8988T (cell line): Measurements from ENCODE around the gene KPNA1.

Source experiments
- DNase-seq: peaks from one replicate; pipeline ENCODE4 v3.0.0; 2011

The KPNA1 gene

DNA sequence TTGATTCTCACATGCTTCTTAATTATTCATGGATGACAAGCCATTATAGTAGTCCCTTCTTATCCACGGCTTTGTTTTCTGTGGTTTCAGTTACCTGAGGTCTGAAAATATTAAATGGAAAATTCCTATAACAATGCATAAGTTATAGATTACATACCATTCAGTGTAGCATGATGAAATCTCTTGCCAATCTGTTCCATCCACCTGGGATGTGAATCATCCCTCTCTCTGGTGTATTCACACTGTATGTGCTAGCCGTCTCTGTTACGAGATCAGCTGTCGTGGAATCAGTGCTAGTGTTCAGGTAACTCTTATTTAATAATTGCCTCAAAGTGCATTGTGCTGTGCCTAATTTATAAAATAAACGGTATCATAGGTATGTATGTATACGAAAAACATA lies 104.1 kb downstream of the KPNA1 start:
- DNase-seq: no peak

GRCh38 chr3:122410111-122410510 lies 104.6 kb downstream of the KPNA1 start:
- no peak for DNase-seq

GRCh38 chr3:122409446-122409845 lies 105.3 kb downstream of the KPNA1 start:
- DNase-seq: no peak

- no peak for DNase-seq
Measured at GRCh38 chr3:122407946-122408345, 106.8 kb downstream of the KPNA1 start.

GRCh38 chr3:122406198-122406597 lies 108.5 kb downstream of the KPNA1 start:
- no peak for DNase-seq

GRCh38 chr3:122405015-122405414 lies 109.7 kb downstream of the KPNA1 start:
- DNase-seq: no peak

DNA sequence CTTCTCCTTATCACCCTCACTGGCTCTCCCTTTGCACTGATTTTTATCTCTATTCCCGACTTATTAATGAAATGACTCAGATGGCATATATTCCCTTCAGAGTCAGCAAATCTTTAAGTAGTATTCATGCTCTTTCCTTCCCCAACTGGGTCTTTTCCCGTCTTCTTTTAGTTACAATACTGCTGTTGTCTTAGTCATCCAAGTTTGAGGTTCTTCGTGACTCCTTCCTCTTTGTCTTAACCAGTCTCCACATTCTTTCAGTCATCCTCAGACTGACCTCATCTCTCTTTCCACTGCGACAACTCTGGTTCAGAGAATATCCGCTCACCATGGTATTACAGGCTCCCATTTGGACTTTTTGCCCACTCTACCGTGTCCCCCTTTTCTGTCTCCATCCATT lies 111.2 kb downstream of the KPNA1 start:
- DNase-seq: no peak

DNA sequence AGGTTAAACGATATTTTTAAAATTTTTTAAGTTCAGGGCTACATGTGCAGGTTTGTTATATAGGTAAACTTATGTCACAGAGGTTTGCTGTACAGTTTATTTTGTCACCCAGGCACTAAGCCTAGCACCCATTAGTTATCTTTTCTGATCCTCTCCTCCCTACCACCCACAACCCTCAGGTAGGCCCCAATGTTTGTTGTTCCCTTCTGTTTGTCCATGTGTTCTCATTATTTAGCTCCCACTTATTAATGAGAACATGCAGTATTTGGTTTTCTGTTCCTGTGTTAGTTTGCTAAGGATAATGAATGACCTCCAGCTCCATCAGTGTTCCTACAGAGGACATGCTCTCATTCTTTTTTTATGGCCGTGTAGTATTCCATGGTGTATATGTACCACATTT lies 115.8 kb downstream of the KPNA1 start:
- no peak for DNase-seq

- DNase-seq: no peak
Measured at GRCh38 chr3:122397201-122397600, 117.5 kb downstream of the KPNA1 start.

DNA sequence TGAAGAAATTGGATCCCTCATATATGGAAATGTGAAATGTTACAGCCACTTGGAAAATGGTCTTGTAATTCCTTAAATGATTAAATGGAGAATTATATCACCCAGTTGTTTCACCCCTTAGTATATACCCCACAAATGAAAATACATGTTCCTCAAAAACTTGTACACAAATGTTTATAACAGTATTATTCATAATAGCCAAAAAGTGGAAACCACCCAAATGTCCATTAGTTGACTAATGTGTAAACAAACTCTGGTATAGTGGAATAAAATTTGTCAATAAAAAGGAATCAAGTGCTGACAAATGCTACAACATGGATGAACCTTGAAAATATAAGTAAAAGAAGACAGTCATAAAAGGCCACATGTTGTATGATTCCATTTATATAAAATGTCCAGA lies 118.2 kb downstream of the KPNA1 start:
- DNase-seq: no peak

- DNase-seq: no peak
Measured at GRCh38 chr3:122395582-122395981, 119.2 kb downstream of the KPNA1 start.

DNA sequence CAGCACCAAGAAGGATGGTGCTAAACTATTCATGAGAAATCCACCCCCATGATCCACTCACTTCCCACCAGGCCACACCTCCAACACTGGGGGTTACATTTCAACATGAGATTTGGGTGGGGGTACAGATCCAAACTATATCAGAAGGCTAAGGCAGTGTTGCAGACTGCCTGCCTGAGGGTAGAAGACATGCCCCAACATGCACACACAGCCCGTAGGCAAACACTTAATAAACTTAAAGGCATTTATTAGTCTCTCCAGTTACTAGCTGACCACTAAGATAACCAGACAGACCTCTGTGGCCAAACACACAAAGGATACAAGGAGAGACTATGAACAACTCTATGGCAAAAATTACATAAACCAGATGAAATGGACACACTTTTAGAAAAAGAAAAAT lies 120.6 kb downstream of the KPNA1 start:
- DNase-seq: no peak

DNA sequence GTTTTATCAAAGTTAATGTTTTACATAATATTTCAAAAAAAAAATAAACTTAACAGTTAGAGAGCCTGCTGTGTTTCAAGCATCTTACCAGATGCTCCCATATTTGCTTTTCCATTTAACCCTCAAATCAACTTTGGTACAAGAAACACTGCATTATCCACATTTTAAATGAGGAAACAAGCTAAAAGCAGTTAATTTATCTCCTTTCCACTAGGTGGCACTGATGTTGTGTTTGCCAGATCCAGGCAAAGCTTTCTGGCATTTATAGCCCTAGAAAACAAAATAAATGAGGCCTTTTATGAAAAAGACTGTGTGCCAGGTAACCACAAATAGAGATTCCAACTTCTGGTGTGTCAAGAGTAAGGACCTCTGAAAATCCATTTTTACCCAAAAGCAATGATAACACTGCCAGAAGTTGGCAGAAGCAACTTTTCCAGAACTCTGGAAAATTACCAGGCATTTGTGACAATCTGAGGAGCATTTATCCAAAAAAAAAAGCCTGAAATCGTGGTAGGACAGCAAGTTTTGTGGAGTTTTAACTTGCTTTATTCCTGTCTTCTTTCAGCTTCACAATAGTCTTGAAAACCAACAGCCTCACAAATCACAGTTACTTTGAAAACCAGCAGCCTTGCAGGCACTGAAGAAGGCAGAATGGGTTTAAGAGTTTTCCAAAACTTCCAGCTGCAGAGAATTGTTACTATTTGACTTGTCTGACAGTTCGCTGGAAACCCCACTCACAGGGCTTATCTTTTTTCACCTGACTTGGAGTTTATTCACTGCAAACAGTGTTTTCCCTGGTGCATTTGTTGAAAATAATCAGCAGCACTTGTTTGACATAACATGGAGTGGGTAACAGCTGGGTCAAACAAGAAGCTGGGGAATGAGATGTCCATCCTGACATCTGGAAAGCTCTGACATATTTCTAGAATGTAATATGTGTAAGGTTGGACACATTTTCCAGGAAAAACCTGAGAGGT lies 121.6 kb downstream of the KPNA1 start:
- DNase-seq: no peak

DNA sequence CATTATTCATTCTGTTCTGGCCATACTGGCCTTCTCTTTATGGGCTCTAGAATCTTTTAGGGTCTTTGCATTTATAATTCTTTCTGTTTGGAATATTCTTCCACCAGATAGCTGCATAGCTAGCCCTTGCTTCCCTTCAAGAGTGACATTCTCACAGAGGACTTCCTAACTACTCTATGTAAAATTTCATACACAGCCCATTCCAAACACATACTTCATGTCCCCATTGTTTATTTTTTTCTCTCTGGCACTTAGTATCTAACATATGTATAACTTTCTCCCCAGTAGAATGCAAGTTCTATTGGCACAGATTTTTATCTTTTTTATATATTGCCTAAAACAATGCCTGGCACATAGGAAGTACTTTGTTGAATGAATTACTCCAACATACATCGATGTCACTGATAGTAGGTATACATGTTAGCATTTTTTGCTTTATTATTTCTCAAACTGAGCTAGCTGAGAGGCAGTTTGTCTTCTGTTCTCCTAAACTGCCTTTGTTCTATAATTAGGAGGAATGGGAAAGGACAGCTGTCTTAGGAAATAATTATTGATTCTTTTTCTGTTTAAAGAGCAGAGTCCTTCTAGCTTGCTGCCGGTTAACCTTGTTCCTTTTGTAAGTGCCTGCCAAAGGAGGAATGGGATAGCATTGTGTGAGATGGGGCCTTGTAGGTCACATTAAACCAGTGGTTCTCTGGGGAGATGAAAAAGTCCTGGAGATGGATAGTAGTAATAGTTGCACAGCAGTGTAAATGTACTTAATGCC lies 122.9 kb downstream of the KPNA1 start:
- DNase-seq: no peak

- no peak for DNase-seq
Measured at GRCh38 chr3:122390665-122391064, 124.1 kb downstream of the KPNA1 start.

GRCh38 chr3:122389892-122390291 lies 124.8 kb downstream of the KPNA1 start:
- DNase-seq: no peak

DNA sequence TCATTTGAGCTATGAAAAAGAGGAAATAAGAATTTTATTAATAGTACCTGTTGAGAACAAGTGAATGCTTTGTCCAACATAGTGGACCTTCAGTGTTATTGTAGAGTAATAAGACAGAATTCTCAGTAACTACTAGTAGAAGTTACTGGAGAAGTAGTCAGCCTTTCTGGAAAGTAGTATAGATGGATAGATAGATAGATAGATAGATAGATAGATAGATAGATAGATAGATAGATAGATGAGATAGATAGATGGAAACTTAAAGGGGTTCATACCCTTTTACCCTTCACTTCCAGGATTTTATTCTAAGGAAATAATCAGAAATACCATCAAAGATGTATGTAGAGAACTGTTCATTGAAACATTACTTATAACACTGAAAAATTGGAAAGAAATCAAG lies 125.5 kb downstream of the KPNA1 start:
- no peak for DNase-seq

DNA sequence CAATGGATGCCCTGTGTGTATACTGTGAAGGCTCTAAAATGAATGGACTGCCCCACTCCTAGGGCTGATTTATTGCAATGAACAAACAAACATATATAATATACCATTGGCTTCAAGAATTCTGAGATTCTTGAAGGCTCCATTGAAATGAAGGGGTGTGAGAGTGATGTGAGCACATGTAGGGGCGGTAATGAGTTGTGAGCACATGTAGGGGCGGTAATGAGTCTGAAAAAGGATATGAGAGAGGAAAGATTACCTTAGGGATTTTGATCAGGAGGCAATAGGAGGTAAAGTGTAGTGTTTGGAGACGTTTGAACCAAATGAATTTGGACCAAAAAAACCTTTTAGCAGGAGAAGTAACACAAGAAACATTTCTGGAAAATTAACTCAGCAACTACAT lies 127.0 kb downstream of the KPNA1 start:
- no peak for DNase-seq

DNA sequence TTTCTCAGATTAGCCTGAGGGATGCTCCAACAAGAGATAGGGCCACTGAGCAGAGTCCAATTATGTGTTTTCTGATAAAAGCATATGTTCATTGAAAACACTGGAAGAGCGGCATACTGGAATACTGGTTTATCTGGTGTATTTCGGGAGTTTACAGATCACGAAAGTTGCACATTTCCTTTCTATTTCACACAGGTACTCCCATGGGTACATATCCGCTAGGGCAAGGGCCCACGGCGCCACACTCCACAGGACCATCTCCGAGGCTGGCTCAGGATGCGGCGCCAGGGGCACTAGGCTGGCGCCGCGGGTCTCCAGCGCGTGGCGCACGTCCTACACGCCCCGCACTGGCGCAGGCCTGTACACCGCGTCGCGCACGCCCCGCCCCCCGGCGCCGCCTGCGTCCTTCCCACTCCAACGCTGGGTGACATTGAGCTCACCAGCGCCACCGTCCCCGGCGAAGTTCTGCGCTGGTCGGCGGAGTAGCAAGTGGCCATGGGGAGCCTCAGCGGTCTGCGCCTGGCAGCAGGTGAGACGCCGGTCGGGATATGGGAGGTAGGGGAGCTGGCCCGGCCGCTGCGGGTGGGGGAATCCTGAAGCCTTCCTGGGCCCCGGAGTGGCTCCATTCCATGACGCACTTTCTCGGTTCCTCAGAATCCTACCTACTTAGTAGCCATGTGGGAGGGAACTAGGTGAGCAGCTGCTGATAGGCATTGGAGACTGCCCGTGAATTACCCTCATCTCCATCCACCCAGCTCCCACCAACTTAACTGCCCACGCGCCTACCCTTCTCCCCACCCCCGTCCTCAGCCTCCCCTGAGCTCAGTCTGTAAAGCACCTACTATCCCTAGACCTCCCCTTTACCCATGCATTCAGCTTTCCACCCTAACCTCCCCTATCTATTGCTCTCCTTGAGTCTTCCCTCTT lies 130.7 kb downstream of the KPNA1 start, which contains the start of gene FAM162A:
FAM162A (plus strand) TSS at position 412 of the 927 bp plus-strand sequence; CDS start at position 496, 84 bp downstream.
- peak; percentile 74 for DNase-seq

- DNase-seq: peak; percentile 35
Measured at GRCh38 chr3:122382888-122383666, 131.7 kb downstream of the KPNA1 start, which contains the start of gene MIX23. TSS of gene MIX23 (minus strand) at chr3:122383231. CDS start at chr3:122383224, 7 bp downstream.

DNA sequence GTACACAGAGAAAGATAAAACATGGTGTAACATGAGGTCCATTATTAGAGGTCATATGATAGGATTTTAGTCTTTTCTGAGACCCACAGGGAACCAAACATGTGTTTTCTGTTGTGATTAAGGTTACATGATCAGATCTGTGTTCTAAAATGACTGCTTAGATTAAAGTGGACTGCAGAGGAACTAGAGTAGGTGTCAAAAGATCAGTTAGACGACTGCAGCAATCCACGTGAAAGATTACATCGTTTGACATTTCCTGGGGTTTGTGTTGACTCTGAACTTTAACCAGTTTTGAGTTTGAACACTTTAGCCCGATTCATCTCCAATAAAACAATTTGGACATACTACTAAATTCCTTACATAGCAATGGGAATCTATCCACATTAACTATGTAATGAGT lies 136.8 kb downstream of the KPNA1 start:
- DNase-seq: no peak

DNA sequence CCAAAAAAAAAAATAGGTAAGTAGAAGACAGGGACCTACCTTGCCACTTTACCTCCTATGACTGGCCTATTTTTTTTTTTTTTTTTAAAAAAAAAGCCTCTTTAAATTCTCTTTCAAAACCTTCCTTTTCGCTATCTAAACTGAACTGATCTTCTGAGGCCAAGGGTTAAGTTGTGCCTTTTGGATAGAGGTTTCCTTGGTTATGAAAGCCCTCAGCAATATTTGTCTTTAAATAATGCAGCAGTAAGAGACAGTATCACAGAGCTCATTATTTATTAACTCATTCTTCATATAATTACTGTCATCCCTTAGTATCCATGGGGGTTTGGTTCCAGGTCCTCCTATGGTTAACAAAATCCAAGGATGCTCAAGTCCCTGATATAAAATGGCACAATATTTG lies 140.7 kb downstream of the KPNA1 start:
- no peak for DNase-seq
